Adrenal gland (tissue), 12 donors: Measurements from ENCODE around the gene ACOX1. TPM values are rescaled to one million over a fixed set of nuclear protein-coding genes. Genes with fewer than 3 reads are reported as not detected.

Experiments
- DNase-seq, 7 donors: peaks; one replicate each; pipeline ENCODE4 v3.0.0-alpha.2; 2019 to 2020
- H3K27ac ChIP-seq, 5 donors: fragments of 200-600 bp; sonication (generic) in 4 of 5; 1 replicate in 3 of 5; 2 replicates in 2 of 5; pipeline versions ENCODE4 v1.5.1 to v1.8.0; 2016 to 2020; ENCODE audit warnings: mild to moderate bottlenecking in 1 of 5
- H3K27me3 ChIP-seq: fragments of 200-600 bp; 2 replicates; pipeline ENCODE4 v1.8.0; 2021
- H3K36me3 ChIP-seq, 2 donors: fragments of 200-600 bp; replicated peaks in 1 of 2; 1 replicate in 1 of 2; 2 replicates in 1 of 2; pipeline versions ENCODE4 v1.5.1 to v1.8.0; 2018 to 2022
- H3K4me1 ChIP-seq, 2 donors: fragments of 200-600 bp; replicated peaks in 1 of 2; 1 replicate in 1 of 2; 2 replicates in 1 of 2; pipeline versions ENCODE4 v1.5.1 to v1.8.0; 2018 to 2021
- H3K4me3 ChIP-seq, 4 donors: fragments of 200-600 bp; sonication (generic) in 3 of 4; one replicate each; pipeline ENCODE4 v1.5.1; 2016 to 2018
- H3K9me3 ChIP-seq, 3 donors: fragments of 200-600 bp; sonication (generic) in 1 of 3; replicated peaks in 1 of 3; 1 replicate in 2 of 3; 2 replicates in 1 of 3; pipeline versions ENCODE4 v1.5.1 to v1.8.0; 2016 to 2021
- POLR2A ChIP-seq, 2 donors: fragments of 450-650 bp; IDR thresholded peaks; one replicate each; pipeline ENCODE4 v1.6.1; 2017; ENCODE audit warnings: antibody characterized with exemption in 2 of 2, mild to moderate bottlenecking in 2 of 2, moderate library complexity in 1 of 2
- WGBS, 4 donors: extraction: QIAGEN DNeasy Blood & Tissue Kit in 2 of 4; methylation state at CpG; one replicate each; pipeline versions ENCODE4 v1.1.5 to v1.1.7; 2013 to 2017; 5-methylcytosine and 5-hydroxymethylcytosine counted together
- intact Hi-C, 2 donors: fragments of 100-400 bp; cut with DNase I; formaldehyde crosslinking; loops; one replicate each; pipeline versions ENCODE4 v1.14.1 to v1.15.0; 2022 to 2023
- polyA plus RNA-seq, 3 donors: library from polyadenylated mRNA; stranded (reverse); fragments of 200-250 nt in 2 of 3; fragments of 350-450 nt in 1 of 3; fragmentation: Illumina TruSeq in 1 of 3; extraction: RNeasy Lipid Tissue Mini Kit (QIAGEN cat#74804) in 1 of 3; gene quantifications; one replicate each; pipeline ENCODE4 v1.2.3, GENCODE V29; 2013 to 2014
- total RNA-seq, 9 donors: library from RNA; depleted of rRNA in 4 of 9; stranded (reverse); fragments of >200 nt in 4 of 9; fragments of 120-200 nt in 1 of 9; fragmentation: NEBNext Ultra II Directional in 1 of 9; extraction: Animal tissue kit (Norgen Biotek cat#: 25700) in 1 of 9; gene quantifications; one replicate each; pipeline versions ENCODE4 v1.1.0 to v1.2.4, GENCODE V29; 2013 to 2023
- TF ChIP-seq, protein P1 (sequence below), 6 experiments: fragments of 450-650 bp in 4 of 6; fragments of 200-600 bp in 2 of 6; sonication (generic) in 1 of 6; IDR thresholded peaks; 1 replicate in 5 of 6; 2 replicates in 1 of 6; pipeline versions ENCODE4 v1.5.1 to v1.8.0; 2016 to 2021; ENCODE audit warnings: antibody characterized with exemption in 6 of 6, mild to moderate bottlenecking in 2 of 6, moderate library complexity in 1 of 6
- donor health status: healthy with polysubstance abuse.
- donor health status: Bipolar disorder and iron deficiency.
- donor health status: DM: yes; HTN: yes; CAD: no.
- donor health status: DM: no; HTN: no; CAD: no.
- donor health status: DM: no; HTN: no; CAD: no.
- donor health status: DM: yes; HTN: yes; CAD: no.

The ACOX1 gene
- total and polyA plus RNA-seq, 12 donors, result 28.9 to 109 (median 69.1) TPM

DNA sequence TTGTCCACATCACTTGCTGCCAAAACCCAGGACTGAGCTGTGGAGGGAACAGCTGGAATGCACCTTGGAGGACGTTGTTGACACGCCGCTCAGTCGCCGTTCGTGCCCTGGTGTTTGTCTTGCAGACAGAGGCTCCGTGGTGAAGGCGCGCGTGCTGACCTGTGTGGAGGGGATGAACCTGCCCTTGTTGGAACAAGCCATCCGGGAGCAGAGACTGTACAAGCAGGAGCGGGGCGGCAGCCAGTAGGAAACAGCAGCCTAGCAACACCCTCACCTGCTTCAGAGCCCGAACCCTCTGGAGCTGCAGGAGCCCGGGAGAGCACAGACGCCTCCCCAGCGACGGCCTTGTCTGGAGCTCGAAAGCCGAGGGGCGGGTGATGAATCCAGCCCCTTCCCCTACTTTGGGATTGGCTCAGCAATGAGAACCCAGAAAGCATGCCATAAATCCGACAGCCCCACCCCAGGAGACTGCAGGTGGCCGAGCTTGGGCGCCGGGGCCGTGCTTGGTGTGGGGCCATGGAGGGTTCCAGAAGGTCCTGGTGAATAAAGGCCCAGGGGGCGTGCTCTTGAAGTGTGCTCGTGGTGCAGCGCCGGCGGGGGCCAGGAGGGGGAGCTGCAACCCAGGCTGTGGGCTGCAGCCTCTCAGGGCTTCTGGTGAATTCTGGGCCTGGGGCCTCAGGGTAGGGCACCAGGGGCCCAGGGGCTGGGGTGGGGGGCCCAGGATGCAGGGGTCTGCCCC lies 21.2 kb upstream of the ACOX1 start:
- Histone ChIP-seq H3K27me3 (no peaks in the 10 kb centered on the region), H3K4me1 (peaks cover 0 to 4% of the 10 kb centered on the region in 2 donors), H3K36me3 (no peaks in the 10 kb centered on the region), H3K9me3 (no peaks in the 10 kb centered on the region), H3K4me3 (no peak overlapping the region), H3K27ac (no peak overlapping the region)
- no peak for TF ChIP-seq POLR2A (IDR thresholded peaks at IDR 0.05)
- TF ChIP-seq, protein P1, sequence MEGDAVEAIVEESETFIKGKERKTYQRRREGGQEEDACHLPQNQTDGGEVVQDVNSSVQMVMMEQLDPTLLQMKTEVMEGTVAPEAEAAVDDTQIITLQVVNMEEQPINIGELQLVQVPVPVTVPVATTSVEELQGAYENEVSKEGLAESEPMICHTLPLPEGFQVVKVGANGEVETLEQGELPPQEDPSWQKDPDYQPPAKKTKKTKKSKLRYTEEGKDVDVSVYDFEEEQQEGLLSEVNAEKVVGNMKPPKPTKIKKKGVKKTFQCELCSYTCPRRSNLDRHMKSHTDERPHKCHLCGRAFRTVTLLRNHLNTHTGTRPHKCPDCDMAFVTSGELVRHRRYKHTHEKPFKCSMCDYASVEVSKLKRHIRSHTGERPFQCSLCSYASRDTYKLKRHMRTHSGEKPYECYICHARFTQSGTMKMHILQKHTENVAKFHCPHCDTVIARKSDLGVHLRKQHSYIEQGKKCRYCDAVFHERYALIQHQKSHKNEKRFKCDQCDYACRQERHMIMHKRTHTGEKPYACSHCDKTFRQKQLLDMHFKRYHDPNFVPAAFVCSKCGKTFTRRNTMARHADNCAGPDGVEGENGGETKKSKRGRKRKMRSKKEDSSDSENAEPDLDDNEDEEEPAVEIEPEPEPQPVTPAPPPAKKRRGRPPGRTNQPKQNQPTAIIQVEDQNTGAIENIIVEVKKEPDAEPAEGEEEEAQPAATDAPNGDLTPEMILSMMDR (IDR thresholded peaks at IDR 0.05), result peak; percentile 36 to 61 (median 46)
- peak in 4 of 7 donors; percentile 33 to 62 (median 52) for DNase-seq
- intact Hi-C loops, result loop anchor here in 1 of 2 donors (5.0 kb wide), 1 partner anchor 93 kb away; no protein-coding TSS in a partner anchor
- WGBS, 4 donors, result 61 to 81% (median 70%) methylated on average over 11 to 31 of the region's 31 CpGs

DNA sequence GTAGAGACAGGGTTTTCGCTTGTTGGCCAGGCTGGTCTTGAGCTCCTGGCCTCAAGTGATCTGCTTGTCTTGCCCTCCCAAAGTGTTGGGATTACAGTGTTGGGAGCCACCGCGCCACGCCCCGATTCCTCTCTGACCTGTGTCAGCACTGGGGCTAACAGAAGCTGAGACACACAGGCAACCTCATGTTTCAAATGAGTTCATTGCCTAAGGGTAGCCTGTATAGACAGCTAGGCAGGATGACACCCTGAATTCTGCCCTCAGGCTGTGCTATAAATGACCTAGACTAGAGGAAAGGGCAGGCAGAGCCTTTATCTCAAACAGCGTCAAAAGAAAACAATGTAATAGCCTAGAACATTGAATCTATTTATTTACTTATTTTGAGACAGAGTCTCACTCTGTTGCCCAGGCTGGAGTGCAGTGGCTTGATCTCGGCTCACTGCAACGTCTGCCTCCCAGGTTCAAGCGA lies 19.4 kb upstream of the ACOX1 start:
- Histone ChIP-seq H3K36me3 (peaks cover 0 to 5% of the 10 kb centered on the region in 2 donors), H3K27me3 (no peaks in the 10 kb centered on the region), H3K9me3 (no peaks in the 10 kb centered on the region), H3K4me1 (no peaks in the 10 kb centered on the region), H3K4me3 (no peak overlapping the region), H3K27ac (peak overlapping the region in 1 of 5 donors; percentile 49)
- intact Hi-C loops, result no loop called here
- TF ChIP-seq, protein P1 (IDR thresholded peaks at IDR 0.05), result no peak
- no peak for TF ChIP-seq POLR2A (IDR thresholded peaks at IDR 0.05)
- DNase-seq, result no peak
- 85 to 96% (median 91%) methylated on average over 9 of the region's 9 CpGs for WGBS, 4 donors

DNA sequence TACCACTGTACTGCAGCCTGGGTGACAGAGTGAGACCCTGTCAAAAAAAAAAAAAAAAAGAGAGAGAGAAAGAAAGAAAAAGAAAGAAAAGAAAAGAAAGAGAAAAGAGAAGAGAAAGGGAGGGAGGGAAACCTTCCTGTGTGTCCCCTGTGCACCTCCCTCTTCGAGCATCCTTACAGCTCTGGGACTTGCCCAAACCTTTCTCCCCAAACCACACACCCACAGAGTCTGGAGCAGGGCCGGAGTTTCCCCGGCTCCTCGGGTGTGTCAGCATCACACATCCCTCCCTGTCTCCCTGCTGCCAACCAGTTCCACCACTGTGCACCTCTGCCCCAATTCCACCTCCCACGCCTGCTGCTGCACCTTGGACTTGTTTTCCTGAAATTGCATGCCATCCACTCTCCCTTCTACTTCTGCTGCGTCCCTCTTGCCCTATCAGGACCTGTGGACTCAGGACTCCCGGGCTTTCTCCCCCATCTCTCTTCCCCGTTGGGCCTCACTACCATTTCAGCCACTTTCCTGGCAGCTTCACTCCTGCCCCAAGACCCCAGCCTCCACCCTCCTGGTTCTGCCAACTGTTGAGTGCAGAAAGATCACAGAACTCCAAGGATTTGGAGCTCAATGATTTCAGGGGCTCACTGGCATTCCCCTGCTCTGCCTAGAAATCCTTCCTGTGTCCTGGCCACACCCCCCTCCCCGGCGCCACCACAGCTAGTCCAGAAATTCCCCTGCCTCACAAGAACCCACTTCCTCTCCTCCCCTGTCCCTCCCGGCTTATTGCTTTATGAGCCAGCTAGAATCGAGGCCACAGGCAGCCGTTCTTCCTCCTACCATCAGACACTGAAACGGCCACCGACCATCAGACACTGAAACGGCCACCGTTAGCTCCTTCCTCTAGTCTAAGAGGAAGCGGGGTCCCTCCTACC lies 18.0 kb upstream of the ACOX1 start:
- Histone ChIP-seq H3K27me3 (no peaks in the 10 kb centered on the region), H3K9me3 (no peaks in the 10 kb centered on the region), H3K27ac (peak overlapping the region in 1 of 5 donors; percentile 58), H3K4me1 (no peaks in the 10 kb centered on the region), H3K36me3 (peaks cover 0 to 8% of the 10 kb centered on the region in 2 donors), H3K4me3 (no peak overlapping the region)
- whole genome bisulfite sequencing, 4 donors, result 57 to 71% (median 67%) methylated on average over 18 of the region's 18 CpGs
- intact Hi-C loops, result no loop called here
- TF ChIP-seq, protein P1 (IDR thresholded peaks at IDR 0.05), result no peak
- TF ChIP-seq POLR2A (IDR thresholded peaks at IDR 0.05), result no peak
- peak in 1 of 7 donors; percentile 47 for DNase-seq

DNA sequence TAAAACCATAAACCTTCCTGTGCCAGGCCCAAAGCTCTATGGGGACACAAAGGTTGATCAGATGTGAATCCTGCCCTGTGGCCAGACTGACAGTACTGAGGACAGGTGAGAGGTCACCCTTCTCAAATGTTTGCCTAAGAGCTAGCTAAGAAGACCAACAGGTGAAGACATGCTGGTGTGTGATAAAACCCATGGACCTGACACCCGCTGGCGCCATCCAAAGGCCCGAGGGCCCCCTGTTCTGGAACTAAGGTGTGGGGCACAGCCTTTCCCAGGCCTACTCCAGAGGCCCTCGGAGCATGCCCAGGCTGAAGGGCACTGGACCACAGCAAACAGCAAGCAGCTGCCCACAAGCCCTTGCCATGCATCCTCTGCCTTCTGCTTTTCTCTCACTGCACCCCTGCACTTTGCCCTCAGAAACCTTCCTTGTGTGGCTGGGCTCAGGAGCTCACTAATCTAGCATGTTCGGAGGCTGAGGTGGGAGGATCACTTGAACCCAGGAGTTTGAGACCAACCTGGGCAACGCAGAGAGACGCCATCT lies 16.5 kb upstream of the ACOX1 start:
- H3K27ac ChIP-seq, result no peak overlapping the region
- TF ChIP-seq POLR2A (IDR thresholded peaks at IDR 0.05), result no peak
- TF ChIP-seq, protein P1 (IDR thresholded peaks at IDR 0.05), result no peak
- no peaks in the 10 kb centered on the region for H3K4me1 ChIP-seq
- no peaks in the 10 kb centered on the region for H3K27me3 ChIP-seq
- WGBS, 4 donors, result 94 to 98% (median 96%) methylated on average over 6 to 7 of the region's 7 CpGs
- no peaks in the 10 kb centered on the region for H3K9me3 ChIP-seq
- no peak for DNase-seq
- peaks cover 0 to 13% of the 10 kb centered on the region in 2 donors for H3K36me3 ChIP-seq
- H3K4me3 ChIP-seq, result no peak overlapping the region
- intact Hi-C loops, result no loop called here
